ENCODE measurements around the gene MMADHC.

MMADHC gene

GRCh38 chr2:149544692-149545091 is 42.9 kb downstream of the MMADHC start:
- DNase-seq, result no peak

- no peak for DNase-seq
Observed at GRCh38 chr2:149543845-149544244, 43.7 kb downstream of the MMADHC start.

GRCh38 chr2:149540138-149540537 is 47.4 kb downstream of the MMADHC start:
- DNase-seq, result no peak

GRCh38 chr2:149538138-149538833 is 49.3 kb downstream of the MMADHC start:
- no peak for DNase-seq

- DNase-seq, result no peak
Observed at GRCh38 chr2:149537092-149537726, 50.4 kb downstream of the MMADHC start.

GRCh38 chr2:149536649-149537048 is 50.9 kb downstream of the MMADHC start:
- no peak for DNase-seq

- DNase-seq, result no peak
Observed at GRCh38 chr2:149534674-149535073, 52.9 kb downstream of the MMADHC start.

- no peak for DNase-seq
Observed at GRCh38 chr2:149528983-149529382, 58.6 kb downstream of the MMADHC start.

GRCh38 chr2:149527998-149528755 is 59.4 kb downstream of the MMADHC start:
- no peak for DNase-seq

GRCh38 chr2:149526689-149527088 is 60.9 kb downstream of the MMADHC start:
- no peak for DNase-seq

GRCh38 chr2:149525323-149525722 is 62.3 kb downstream of the MMADHC start:
- DNase-seq, result no peak
